Pulmonary artery endothelial cell (primary cell): Measurements from ENCODE around the gene SHISAL2B. TPM values are rescaled to one million over a fixed set of nuclear protein-coding genes. Genes with fewer than 3 reads are reported as not detected.
"Not testable (repeated sequence)": the region's sequence is repeated elsewhere in the genome, so short reads cannot be mapped to it uniquely, and the experiment has no call there.

Experiments
- DNase-seq: peaks from one replicate; pipeline ENCODE4 v3.0.0-alpha.2; 2011; ENCODE audit warnings: low read depth, low spot score
- total RNA-seq: library from RNA; depleted of rRNA; stranded (reverse); fragments of >200 nt; gene quantifications from 2 replicates; pipeline ENCODE4 v1.2.3, GENCODE V29; 2014

The SHISAL2B gene
- total RNA-seq: not detected in 2 replicates

GRCh38 chr5:64690417-64691151 is at the start of gene SHISAL2B:
SHISAL2B (plus strand) TSS chr5:64690503; CDS start chr5:64690624, 121 bp downstream.
- DNase-seq: no peak

DNA sequence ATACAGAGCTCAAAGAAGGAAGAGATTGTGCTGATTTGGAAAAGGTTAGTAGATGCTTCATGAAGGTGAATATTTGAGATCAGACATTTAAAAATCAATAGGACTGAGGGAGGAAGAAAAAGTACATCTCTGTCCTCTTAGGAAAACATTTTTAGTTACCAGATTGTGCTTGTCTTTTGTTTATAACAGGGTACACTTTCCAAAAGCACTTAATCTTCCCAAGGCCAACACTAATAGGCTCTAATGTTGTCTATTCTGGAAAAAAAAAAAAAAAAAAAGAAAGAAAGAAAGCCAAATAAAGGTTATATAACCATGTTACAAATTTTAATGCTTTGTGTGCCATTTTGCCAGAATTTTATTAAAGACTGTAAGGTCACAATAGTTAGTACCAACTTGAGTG is 45.5 kb upstream of the SHISAL2B start:
- DNase-seq: no peak

GRCh38 chr5:64646169-64646568 is 44.1 kb upstream of the SHISAL2B start:
- DNase-seq: no peak

- DNase-seq: no peak
Observed at GRCh38 chr5:64649512-64649911, 40.8 kb upstream of the SHISAL2B start.

GRCh38 chr5:64653766-64654560 is 36.3 kb upstream of the SHISAL2B start:
- no peak for DNase-seq

- no peak for DNase-seq
Observed at GRCh38 chr5:64654561-64654938, 35.8 kb upstream of the SHISAL2B start.

- DNase-seq: no peak
Observed at GRCh38 chr5:64655596-64655995, 34.7 kb upstream of the SHISAL2B start.

GRCh38 chr5:64659289-64659688 is 31.0 kb upstream of the SHISAL2B start:
- DNase-seq: no peak

DNA sequence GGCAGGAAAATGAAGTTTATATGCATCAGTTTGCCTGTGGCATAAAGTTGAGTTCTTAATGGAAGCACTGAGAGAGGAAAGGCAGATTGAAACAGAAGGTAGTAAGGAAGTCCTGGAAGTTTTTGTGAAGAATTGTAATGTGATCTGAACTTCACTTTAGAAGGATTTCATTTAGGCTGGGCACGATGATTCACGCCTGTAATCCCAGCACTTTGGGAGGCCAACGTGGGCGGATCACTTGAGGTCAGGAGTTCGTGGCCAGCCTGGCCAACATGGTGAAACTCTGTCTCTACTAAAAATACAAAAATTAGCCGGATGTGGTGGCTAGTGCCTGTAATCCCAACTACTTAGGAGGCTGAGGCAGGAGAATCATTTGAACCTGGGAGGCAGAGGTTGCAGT is 27.1 kb upstream of the SHISAL2B start:
- not testable (repeated sequence) for DNase-seq

- DNase-seq: no peak
Observed at GRCh38 chr5:64665243-64665642, 25.1 kb upstream of the SHISAL2B start.

- DNase-seq: no peak
Observed at GRCh38 chr5:64666078-64666477, 24.2 kb upstream of the SHISAL2B start.

DNA sequence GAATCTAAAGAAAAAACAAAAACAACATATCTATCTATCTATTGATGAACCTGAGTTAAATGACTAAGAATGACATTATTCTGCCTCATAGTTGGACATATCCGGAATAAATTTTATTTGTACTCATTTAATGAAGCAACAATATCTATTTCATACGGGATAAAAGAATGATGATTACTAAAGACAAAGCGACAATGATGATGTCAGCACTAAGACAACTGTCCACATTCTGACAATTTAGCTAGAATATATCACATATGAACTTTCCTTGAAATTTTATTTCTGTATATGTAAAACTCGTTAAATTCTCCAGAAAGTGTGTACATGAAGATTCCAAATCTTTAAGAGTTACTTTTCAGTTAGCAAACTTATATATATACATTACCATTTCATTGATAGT is 23.2 kb upstream of the SHISAL2B start:
- DNase-seq: no peak

DNA sequence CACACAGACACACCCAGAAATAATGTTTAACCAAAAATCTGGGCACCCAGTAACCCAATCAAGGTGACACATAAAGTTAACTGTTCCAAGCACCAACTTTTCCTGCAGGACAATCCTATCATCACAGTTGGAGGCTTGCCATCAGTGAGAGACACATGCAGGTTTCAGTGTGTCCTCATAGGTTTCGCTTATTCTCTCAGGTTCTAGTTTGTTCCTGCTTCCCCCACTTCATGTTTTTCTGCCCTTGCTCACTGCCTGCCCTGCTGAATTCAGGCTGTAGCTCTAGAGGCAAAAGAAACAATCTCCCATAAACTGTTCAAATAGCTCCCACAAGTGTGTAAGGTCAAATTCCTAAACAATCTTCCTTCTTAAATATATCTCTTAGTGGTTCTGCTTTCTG is 20.0 kb upstream of the SHISAL2B start:
- DNase-seq: no peak

DNA sequence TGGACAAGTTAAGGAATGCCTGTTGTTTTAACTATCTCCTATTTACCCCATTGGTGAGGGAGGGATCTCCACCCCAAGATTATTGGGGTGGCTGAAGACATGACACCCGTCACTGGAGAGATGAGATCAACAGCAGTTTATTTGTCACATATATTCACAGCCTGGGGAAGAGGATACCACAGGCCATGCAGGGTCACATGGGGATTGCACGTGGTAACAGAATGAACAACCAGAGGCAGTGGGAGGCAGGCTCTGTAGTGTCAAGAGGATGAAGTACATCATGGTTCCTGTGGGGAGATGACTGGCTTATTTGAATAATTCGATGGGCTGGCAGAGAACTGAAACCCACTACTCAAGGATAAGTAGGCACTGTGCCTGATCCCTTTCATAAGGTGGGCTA is 18.6 kb upstream of the SHISAL2B start:
- DNase-seq: no peak

DNA sequence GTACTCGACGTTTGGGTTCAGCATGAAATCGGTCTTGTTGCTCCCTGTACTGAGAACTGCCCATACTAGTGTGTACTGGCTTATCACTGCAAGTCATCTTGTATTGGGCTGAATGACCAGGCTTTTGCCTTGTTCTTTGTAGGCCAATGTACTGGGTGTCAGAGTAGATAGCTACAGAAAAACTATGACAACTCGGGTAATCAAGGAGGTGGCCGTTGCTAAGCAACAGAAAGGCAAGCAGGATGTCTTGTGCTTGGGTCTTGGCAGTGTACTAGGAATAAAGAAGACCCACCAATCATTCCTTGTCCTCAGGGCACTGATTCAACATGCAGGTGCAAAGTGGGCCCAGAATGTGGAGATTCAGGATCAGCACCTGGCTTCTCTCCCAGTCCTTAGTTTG is 11.9 kb upstream of the SHISAL2B start:
- DNase-seq: no peak

GRCh38 chr5:64680289-64680688 is 10.0 kb upstream of the SHISAL2B start:
- no peak for DNase-seq

- DNase-seq: no peak
Observed at GRCh38 chr5:64682608-64683007, 7.7 kb upstream of the SHISAL2B start.

DNA sequence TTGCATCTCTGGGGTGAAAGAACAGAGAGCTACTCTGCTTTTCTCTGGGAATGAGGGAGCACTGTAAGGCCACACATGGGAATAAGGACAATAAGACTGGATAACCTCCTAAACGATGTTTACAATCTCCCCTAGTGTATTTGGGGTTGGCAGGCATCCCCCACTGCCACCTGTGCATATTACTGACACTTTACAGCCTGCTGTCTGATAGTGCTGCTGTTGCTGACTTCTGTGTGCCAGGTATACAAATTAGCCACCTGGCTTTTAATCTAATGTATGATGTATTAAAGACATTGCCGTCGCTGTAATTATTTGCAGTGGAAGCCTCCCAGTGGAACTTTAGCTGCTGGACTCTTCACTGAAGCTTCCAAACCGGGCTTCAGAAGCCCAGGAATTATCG is 4.4 kb upstream of the SHISAL2B start:
- DNase-seq: no peak

- DNase-seq: no peak
Observed at GRCh38 chr5:64688391-64688790, 1.9 kb upstream of the SHISAL2B start.

- DNase-seq: no peak
Observed at GRCh38 chr5:64688965-64689364, 1.3 kb upstream of the SHISAL2B start.

GRCh38 chr5:64690104-64690416 is 243 bp upstream of the SHISAL2B start:
- no peak for DNase-seq

DNA sequence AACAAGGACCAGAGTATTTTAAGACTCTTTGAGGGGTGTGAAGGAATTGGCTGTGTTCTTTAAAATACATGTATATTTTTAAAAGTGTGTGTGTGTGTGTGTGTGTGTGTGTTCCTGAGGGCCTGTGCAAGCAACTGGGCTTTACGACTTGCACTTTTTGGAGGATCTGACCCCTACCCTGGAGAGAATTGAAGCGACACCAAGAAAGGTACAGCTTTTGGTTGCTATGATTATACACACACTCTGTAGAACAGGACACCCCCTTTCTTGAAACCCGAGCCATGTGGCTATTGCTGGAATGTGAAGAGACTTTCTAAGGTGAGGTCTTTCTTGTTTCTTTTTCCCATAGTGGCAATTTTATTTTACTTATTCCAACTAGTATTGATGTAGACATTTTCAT is 988 bp downstream of the SHISAL2B start:
- DNase-seq: no peak

- no peak for DNase-seq
Observed at GRCh38 chr5:64693636-64694035, 3.3 kb downstream of the SHISAL2B start.
